ENCODE data around the gene KMT2E.

Gene KMT2E

DNA sequence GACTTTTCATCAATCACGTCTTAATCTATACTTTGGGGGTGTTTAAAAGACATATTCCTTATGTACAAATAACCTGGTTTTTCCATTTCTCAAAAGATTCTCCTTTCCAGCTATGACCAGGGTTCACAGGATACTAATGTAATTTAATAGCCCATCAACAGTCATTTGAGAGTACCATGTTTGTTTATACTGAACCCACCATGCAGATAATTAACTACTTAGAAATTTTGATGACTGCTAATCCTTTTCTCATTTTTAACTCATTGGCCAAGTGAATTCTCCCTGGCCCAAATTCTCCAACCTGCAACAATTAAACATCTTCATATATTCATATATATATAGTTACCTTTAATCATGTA, 28.8 kb upstream of the KMT2E start (continued):
- TF ChIP-seq, protein P1, sequence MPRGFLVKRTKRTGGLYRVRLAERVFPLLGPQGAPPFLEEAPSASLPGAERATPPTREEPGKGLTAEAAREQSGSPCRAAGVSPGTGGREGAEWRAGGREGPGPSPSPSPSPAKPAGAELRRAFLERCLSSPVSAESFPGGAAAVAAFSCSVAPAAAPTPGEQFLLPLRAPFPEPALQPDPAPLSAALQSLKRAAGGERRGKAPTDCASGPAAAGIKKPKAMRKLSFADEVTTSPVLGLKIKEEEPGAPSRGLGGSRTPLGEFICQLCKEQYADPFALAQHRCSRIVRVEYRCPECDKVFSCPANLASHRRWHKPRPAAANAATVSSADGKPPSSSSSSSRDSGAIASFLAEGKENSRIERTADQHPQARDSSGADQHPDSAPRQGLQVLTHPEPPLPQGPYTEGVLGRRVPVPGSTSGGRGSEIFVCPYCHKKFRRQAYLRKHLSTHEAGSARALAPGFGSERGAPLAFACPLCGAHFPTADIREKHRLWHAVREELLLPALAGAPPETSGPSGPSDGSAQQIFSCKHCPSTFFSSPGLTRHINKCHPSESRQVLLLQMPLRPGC (tag by site-specific recombination; IDR thresholded peaks at IDR 0.05) = peak; percentile 69; the same call in 1 of the 2 replicates
- TF ChIP-seq ZNF16 (tag by site-specific recombination; IDR thresholded peaks at IDR 0.05; ENCODE audit: low read depth) (no peak), ZNF530 (tag by site-specific recombination; IDR thresholded peaks at IDR 0.05; ENCODE audit: low read depth) (no peak), ZNF501 (tag by site-specific recombination; IDR thresholded peaks at IDR 0.05) (peak; percentile 71; the same call in 1 of the 2 replicates), ZNF510 (tag by site-specific recombination; IDR thresholded peaks at IDR 0.05; ENCODE audit: insufficient replicate concordance) (no peak), ZNF548 (tag by site-specific recombination; IDR thresholded peaks at IDR 0.05) (no peak), PRDM1 (tag by site-specific recombination; IDR thresholded peaks at IDR 0.05) (0 out of 2 replicates have a peak, but pooled peaks have one; percentile 4), WT1 (tag by site-specific recombination; IDR thresholded peaks at IDR 0.05) (peak; percentile 72), ZNF707 (tag by site-specific recombination; IDR thresholded peaks at IDR 0.05) (no peak), ZNF558 (tag by site-specific recombination; IDR thresholded peaks at IDR 0.05) (no peak), HOXD13 (CRISPR knock-in tag; IDR thresholded peaks at IDR 0.05; ENCODE audit: borderline replicate concordance) (no peak), ZFP69B (tag by site-specific recombination; IDR thresholded peaks at IDR 0.05) (no peak), YY2 (tag by site-specific recombination; IDR thresholded peaks at IDR 0.05) (no peak), ZEB2 (tag by site-specific recombination; IDR thresholded peaks at IDR 0.05) (0 out of 2 replicates have a peak, but pooled peaks have one; percentile 38), ZNF138 (tag by site-specific recombination; IDR thresholded peaks at IDR 0.05; ENCODE audit: borderline replicate concordance) (no peak), ZNF184 (tag by site-specific recombination; IDR thresholded peaks at IDR 0.05) (0 out of 2 replicates have a peak, but pooled peaks have one; percentile 41), ZNF600 (tag by site-specific recombination; IDR thresholded peaks at IDR 0.05) (no peak), ZBTB20 (tag by site-specific recombination; IDR thresholded peaks at IDR 0.05) (no peak), ZFP3 (tag by site-specific recombination; IDR thresholded peaks at IDR 0.05; ENCODE audit: low read depth) (no peak), ZNF48 (tag by site-specific recombination; IDR thresholded peaks at IDR 0.05) (no peak), ZNF174 (tag by site-specific recombination; IDR thresholded peaks at IDR 0.05) (no peak), ZNF473 (tag by site-specific recombination; IDR thresholded peaks at IDR 0.05) (no peak), ZNF404 (tag by site-specific recombination; IDR thresholded peaks at IDR 0.05) (no peak), ZNF521 (tag by site-specific recombination; IDR thresholded peaks at IDR 0.05) (no peak), GLIS1 (tag by site-specific recombination; IDR thresholded peaks at IDR 0.05) (peak; percentile 33), ZNF239 (tag by site-specific recombination; IDR thresholded peaks at IDR 0.05) (no peak), ZNF24 (tag by site-specific recombination; IDR thresholded peaks at IDR 0.05) (0 out of 2 replicates have a peak, but pooled peaks have one; percentile 11), ZNF2 (tag by site-specific recombination; IDR thresholded peaks at IDR 0.05) (no peak), OSR2 (tag by site-specific recombination; IDR thresholded peaks at IDR 0.05) (peak; percentile 86)
- TF ChIP-seq, protein P2, sequence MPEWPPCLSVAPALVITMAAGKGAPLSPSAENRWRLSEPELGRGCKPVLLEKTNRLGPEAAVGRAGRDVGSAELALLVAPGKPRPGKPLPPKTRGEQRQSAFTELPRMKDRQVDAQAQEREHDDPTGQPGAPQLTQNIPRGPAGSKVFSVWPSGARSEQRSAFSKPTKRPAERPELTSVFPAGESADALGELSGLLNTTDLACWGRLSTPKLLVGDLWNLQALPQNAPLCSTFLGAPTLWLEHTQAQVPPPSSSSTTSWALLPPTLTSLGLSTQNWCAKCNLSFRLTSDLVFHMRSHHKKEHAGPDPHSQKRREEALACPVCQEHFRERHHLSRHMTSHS (tag by site-specific recombination; IDR thresholded peaks at IDR 0.05) = no peak
- TF ChIP-seq, protein P3, sequence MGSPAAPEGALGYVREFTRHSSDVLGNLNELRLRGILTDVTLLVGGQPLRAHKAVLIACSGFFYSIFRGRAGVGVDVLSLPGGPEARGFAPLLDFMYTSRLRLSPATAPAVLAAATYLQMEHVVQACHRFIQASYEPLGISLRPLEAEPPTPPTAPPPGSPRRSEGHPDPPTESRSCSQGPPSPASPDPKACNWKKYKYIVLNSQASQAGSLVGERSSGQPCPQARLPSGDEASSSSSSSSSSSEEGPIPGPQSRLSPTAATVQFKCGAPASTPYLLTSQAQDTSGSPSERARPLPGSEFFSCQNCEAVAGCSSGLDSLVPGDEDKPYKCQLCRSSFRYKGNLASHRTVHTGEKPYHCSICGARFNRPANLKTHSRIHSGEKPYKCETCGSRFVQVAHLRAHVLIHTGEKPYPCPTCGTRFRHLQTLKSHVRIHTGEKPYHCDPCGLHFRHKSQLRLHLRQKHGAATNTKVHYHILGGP (tag by site-specific recombination; IDR thresholded peaks at IDR 0.05) = no peak
- TF ChIP-seq, protein P4, sequence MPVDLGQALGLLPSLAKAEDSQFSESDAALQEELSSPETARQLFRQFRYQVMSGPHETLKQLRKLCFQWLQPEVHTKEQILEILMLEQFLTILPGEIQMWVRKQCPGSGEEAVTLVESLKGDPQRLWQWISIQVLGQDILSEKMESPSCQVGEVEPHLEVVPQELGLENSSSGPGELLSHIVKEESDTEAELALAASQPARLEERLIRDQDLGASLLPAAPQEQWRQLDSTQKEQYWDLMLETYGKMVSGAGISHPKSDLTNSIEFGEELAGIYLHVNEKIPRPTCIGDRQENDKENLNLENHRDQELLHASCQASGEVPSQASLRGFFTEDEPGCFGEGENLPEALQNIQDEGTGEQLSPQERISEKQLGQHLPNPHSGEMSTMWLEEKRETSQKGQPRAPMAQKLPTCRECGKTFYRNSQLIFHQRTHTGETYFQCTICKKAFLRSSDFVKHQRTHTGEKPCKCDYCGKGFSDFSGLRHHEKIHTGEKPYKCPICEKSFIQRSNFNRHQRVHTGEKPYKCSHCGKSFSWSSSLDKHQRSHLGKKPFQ (tag by site-specific recombination; IDR thresholded peaks at IDR 0.05) = no peak
- TF ChIP-seq, protein P5, sequence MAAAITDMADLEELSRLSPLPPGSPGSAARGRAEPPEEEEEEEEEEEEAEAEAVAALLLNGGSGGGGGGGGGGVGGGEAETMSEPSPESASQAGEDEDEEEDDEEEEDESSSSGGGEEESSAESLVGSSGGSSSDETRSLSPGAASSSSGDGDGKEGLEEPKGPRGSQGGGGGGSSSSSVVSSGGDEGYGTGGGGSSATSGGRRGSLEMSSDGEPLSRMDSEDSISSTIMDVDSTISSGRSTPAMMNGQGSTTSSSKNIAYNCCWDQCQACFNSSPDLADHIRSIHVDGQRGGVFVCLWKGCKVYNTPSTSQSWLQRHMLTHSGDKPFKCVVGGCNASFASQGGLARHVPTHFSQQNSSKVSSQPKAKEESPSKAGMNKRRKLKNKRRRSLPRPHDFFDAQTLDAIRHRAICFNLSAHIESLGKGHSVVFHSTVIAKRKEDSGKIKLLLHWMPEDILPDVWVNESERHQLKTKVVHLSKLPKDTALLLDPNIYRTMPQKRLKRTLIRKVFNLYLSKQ (tag by site-specific recombination; IDR thresholded peaks at IDR 0.05; ENCODE audit: borderline replicate concordance) = no peak
- TF ChIP-seq, protein P6, sequence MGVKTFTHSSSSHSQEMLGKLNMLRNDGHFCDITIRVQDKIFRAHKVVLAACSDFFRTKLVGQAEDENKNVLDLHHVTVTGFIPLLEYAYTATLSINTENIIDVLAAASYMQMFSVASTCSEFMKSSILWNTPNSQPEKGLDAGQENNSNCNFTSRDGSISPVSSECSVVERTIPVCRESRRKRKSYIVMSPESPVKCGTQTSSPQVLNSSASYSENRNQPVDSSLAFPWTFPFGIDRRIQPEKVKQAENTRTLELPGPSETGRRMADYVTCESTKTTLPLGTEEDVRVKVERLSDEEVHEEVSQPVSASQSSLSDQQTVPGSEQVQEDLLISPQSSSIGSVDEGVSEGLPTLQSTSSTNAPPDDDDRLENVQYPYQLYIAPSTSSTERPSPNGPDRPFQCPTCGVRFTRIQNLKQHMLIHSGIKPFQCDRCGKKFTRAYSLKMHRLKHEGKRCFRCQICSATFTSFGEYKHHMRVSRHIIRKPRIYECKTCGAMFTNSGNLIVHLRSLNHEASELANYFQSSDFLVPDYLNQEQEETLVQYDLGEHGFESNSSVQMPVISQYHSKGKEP (tag by site-specific recombination; IDR thresholded peaks at IDR 0.05) = peak; percentile 84; the same call in 1 of the 2 replicates

Data from HEK293 (cell line).